Osteocyte (in vitro differentiated cells): Measurements from ENCODE around the gene IL7R. TPM values are rescaled to one million over a fixed set of nuclear protein-coding genes. Genes with fewer than 3 reads are reported as not detected.

Experiments
- DNase-seq: peaks from one replicate; pipeline ENCODE4 v3.0.0; 2021; ENCODE audit warnings: mixed read lengths; ENCODE audit not compliant: unreplicated experiment; ENCODE audit errors: extremely low spot score
- H3K27ac Mint-ChIP-seq: one replicate; pipeline ENCODE4 v1.8.0; 2021; ENCODE audit warnings: mild to moderate bottlenecking, mixed read lengths; ENCODE audit not compliant: unreplicated experiment
- H3K27me3 Mint-ChIP-seq: one replicate; pipeline ENCODE4 v1.8.0; 2021; ENCODE audit warnings: mixed read lengths; ENCODE audit not compliant: unreplicated experiment
- H3K36me3 Mint-ChIP-seq: one replicate; pipeline ENCODE4 v1.8.0; 2021; ENCODE audit warnings: mixed read lengths; ENCODE audit not compliant: unreplicated experiment
- H3K4me1 Mint-ChIP-seq: one replicate; pipeline ENCODE4 v1.8.0; 2021; ENCODE audit warnings: mixed read lengths; ENCODE audit not compliant: unreplicated experiment
- H3K4me3 Mint-ChIP-seq: one replicate; pipeline ENCODE4 v1.8.0; 2021; ENCODE audit warnings: mild to moderate bottlenecking, moderate library complexity, mixed read lengths; ENCODE audit not compliant: unreplicated experiment
- H3K9me3 Mint-ChIP-seq: one replicate; pipeline ENCODE4 v1.8.0; 2021; ENCODE audit warnings: mixed read lengths; ENCODE audit not compliant: unreplicated experiment
- total RNA-seq: library from RNA; stranded (reverse); gene quantifications from 2 replicates; pipeline ENCODE4 v1.2.1, GENCODE V29; 2021
- TF ChIP-seq, protein P1 (sequence below): fragments of 200-600 bp; sonication (generic); IDR thresholded peaks from 2 replicates; pipeline ENCODE4 v1.5.0; 2021; ENCODE audit warnings: antibody characterized with exemption, mild to moderate bottlenecking, moderate library complexity

Gene IL7R
- total RNA-seq, 1 donor from 2014 or later, result 0.43 TPM

DNA sequence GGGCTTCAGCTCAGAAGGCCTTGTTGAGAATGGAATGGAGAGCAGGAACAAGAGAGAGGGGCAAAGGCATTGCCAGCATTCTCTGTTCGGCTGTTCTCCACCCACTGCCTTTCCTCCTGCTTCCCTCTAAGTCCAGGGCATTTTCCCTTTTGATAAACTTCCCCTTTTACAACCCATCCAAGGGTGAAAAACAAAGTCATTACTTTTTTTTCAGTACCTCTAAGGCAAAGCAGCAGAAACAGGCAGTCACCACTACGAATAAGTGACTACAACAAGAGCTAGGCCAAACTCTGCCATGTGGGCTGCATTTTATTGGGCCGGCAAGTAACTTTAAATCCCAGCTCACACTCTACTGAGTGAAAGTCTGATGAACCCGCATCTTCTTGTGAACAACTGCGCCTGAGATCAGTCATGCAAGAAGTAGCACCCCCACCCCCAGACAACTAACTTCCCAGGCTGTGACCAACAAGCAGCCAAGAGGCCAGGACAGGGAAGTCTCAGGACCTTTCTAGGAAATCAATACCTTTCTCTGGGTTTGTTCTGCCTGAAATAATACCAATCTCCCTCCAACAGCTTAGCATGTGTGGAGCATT lies 13.1 kb downstream of the IL7R start:
- H3K27ac Mint-ChIP-seq, result no peak overlapping the region
- TF ChIP-seq, protein P1, sequence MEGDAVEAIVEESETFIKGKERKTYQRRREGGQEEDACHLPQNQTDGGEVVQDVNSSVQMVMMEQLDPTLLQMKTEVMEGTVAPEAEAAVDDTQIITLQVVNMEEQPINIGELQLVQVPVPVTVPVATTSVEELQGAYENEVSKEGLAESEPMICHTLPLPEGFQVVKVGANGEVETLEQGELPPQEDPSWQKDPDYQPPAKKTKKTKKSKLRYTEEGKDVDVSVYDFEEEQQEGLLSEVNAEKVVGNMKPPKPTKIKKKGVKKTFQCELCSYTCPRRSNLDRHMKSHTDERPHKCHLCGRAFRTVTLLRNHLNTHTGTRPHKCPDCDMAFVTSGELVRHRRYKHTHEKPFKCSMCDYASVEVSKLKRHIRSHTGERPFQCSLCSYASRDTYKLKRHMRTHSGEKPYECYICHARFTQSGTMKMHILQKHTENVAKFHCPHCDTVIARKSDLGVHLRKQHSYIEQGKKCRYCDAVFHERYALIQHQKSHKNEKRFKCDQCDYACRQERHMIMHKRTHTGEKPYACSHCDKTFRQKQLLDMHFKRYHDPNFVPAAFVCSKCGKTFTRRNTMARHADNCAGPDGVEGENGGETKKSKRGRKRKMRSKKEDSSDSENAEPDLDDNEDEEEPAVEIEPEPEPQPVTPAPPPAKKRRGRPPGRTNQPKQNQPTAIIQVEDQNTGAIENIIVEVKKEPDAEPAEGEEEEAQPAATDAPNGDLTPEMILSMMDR, result no peak
- H3K9me3 Mint-ChIP-seq, result no peaks in the 10 kb centered on the region
- no peak overlapping the region for H3K4me3 Mint-ChIP-seq
- H3K27me3 Mint-ChIP-seq, result no peaks in the 10 kb centered on the region
- no peaks in the 10 kb centered on the region for H3K4me1 Mint-ChIP-seq
- no peaks in the 10 kb centered on the region for H3K36me3 Mint-ChIP-seq
- DNase-seq, result no peak

DNA sequence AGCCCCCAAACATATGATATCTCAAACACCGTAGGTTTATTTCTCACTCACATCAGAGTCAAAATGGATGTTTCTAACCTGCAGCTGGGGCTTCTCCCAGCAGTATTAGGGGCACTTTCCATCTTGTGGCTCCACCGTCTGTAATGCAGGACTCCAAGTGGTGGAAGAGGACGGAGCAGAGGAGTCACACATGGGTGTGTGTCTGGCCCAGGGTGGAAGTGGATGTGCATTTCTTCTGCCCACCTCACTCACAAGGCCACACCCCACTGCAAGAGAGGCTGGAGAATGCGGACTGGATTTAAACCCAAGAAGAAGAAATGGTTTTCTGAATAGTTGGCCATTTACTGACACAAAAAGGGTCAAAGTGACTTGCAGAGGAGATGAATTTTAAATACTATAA lies 13.9 kb downstream of the IL7R start:
- no peaks in the 10 kb centered on the region for H3K27me3 Mint-ChIP-seq
- H3K4me3 Mint-ChIP-seq, result no peak overlapping the region
- DNase-seq, result no peak
- TF ChIP-seq, protein P1, result no peak
- H3K27ac Mint-ChIP-seq, result no peak overlapping the region
- no peaks in the 10 kb centered on the region for H3K36me3 Mint-ChIP-seq
- no peaks in the 10 kb centered on the region for H3K9me3 Mint-ChIP-seq
- H3K4me1 Mint-ChIP-seq, result no peaks in the 10 kb centered on the region

DNA sequence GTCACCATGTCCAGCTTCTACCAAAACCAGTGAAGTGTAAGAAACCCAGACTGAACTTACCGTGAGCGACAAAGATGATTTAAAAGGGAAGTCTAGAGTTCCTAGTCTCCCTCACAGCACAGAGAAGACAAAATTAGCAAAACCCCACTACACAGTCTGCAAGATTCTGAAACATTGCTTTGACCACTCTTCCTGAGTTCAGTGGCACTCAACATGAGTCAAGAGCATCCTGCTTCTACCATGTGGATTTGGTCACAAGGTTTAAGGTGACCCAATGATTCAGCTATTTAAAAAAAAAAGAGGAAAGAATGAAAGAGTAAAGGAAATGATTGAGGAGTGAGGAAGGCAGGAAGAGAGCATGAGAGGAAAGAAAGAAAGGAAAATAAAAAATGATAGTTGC lies 19.8 kb downstream of the IL7R start:
- Mint-ChIP-seq H3K4me1 (peaks cover 15% of the 10 kb centered on the region), H3K27me3 (no peaks in the 10 kb centered on the region), H3K9me3 (no peaks in the 10 kb centered on the region), H3K36me3 (no peaks in the 10 kb centered on the region), H3K4me3 (no peak overlapping the region), H3K27ac (no peak overlapping the region)
- DNase-seq, result no peak
- TF ChIP-seq, protein P1, result no peak

DNA sequence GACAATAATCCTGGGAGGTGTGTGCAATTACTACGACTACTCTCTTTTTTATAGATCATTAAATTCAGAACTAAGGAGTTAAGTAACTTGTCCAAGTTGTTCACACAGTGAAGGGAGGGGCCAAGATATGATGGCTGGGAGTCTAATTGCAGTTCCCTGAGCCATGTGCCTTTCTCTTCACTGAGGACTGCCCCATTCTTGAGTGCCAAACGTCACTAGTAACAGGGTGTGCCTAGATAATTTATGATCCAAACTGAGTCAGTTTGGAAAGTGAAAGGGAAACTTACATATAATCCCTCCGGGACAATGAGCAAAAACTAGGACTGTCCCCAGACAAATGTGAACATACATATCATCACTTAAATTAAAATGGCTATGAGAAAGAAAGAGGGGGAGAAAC lies 20.2 kb downstream of the IL7R start:
- TF ChIP-seq, protein P1, result no peak
- no peak overlapping the region for H3K27ac Mint-ChIP-seq
- no peak for DNase-seq
- no peaks in the 10 kb centered on the region for H3K27me3 Mint-ChIP-seq
- H3K4me1 Mint-ChIP-seq, result peaks cover 15% of the 10 kb centered on the region
- no peak overlapping the region for H3K4me3 Mint-ChIP-seq
- no peaks in the 10 kb centered on the region for H3K36me3 Mint-ChIP-seq
- no peaks in the 10 kb centered on the region for H3K9me3 Mint-ChIP-seq

DNA sequence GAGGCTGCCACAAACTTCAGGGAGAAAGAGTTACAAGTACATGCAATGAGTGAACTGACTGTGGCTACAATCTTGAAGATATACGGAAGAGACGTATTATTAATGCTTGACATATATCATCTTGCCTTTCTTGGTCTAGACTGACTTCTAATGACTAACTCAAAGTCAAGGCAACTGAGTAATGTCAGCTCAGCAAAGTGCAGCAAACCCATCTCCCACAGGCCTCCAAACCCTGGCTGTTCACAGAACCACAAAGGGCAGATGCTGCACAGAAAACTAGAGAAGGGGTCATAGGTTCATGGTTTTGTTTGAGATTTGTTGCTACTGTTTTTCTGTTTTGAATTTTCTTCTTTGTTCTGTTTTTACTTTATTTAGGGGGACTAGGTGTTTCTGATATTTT lies 21.0 kb downstream of the IL7R start:
- no peaks in the 10 kb centered on the region for H3K27me3 Mint-ChIP-seq
- TF ChIP-seq, protein P1, result no peak
- no peak overlapping the region for H3K27ac Mint-ChIP-seq
- H3K4me3 Mint-ChIP-seq, result no peak overlapping the region
- H3K4me1 Mint-ChIP-seq, result peaks cover 15% of the 10 kb centered on the region
- no peak for DNase-seq
- no peaks in the 10 kb centered on the region for H3K9me3 Mint-ChIP-seq
- H3K36me3 Mint-ChIP-seq, result no peaks in the 10 kb centered on the region
